ENCODE results near the gene PGF.
A peak's percentile ranks its signal among the peaks of the same experiment; 100 is the strongest.

PGF gene

GRCh38 chr14:74977901-74978385, 22.5 kb upstream of the PGF start:
- DNase-seq: no peak

DNA sequence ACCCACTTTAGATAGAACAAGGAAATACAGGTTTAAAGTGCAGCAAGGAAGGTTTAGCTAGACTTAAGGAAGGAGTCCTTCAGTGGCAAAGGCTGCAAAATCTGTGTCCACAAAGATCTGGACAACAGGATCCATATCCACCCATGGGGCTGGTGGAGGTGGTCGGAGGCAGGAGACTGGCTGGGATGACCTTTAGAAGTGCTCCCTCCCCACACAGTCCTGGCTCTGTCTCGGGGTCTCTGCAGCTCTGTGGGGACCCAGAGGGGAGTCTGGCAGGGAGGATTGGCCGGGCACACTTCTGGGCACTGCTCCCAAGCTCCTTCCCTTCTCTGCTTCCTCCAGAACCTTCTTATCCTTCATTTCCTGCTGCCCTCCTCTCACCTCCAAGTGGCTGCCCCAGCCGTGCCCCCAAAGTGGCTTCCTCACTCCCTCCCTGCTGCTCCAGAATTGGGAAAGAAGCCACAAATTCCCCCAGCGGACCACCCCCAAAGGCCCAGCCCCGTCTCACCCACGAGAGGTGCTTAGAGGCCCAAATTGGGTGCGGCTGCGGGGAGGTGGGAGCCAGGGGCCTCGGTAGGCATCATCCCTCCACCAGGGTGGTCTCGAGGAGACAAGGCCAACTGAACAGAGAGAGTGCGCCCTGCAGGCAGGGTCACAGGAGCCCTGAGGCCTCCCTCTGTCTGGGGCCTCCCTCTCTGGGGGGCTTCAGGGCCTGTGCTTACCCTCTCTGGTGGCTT, 21.9 kb upstream of the PGF start:
- no peak for DNase-seq

- no peak for DNase-seq
Observed at GRCh38 chr14:74976264-74977113, 21.1 kb upstream of the PGF start.

- DNase-seq: no peak
Observed at GRCh38 chr14:74975059-74975810, 19.8 kb upstream of the PGF start.

GRCh38 chr14:74974364-74975058, 19.1 kb upstream of the PGF start:
- no peak for DNase-seq

DNA sequence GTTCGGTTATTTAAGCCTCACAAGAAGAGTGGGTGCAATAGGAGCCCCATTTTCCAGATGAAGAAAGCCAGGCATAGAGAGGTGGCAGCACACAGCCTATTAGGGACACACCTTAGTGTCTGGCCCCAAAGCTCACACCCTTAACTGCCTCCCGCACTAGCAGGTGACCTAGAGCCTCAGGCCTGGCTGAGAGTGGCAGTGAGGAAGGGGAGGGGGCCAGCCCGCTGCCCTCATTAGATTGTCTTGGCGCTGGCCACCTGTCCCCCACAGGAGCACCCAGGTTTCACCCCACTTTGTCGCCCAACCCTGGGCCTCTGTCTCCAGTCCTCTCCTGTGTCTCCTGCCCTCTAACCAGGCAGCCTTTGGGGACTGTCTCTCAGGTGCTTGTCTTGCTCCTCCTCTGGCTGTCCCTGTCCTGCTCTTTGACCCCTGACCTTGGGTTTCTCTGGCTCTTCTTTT, 18.5 kb upstream of the PGF start:
- no peak for DNase-seq

DNA sequence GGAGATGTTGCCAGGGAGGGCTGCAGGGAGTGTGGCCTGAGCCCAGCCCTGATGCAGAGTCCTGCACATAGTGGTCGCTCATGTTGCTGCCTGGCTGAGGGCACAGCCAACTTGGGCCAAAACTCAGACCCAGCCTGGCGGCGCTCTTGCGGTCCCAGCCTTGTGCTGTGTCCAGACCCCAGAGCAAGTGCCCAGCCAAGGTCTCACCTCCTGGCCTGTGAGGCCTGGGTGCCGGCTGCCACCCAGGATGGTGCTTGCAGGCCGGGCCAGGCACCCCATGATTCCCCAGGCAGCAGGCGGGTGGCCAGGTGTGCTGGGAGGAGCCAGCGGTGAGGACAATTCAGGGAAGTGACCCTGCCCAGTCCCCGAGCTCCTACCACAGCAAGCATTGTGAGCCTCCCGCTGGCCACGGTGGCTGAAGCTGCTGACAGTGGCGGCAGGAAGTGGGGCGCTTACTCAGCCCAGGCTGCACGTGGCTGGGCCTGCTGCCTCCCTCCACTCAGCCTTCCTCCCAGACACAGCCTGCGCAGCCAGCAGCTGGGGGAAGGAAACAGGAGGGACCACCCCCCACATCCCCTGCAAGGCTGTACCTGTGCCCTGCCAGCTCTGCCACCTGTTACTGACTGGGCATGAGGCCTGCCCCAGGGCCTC, 17.7 kb upstream of the PGF start:
- peak; percentile 8 to 20 for DNase-seq

DNA sequence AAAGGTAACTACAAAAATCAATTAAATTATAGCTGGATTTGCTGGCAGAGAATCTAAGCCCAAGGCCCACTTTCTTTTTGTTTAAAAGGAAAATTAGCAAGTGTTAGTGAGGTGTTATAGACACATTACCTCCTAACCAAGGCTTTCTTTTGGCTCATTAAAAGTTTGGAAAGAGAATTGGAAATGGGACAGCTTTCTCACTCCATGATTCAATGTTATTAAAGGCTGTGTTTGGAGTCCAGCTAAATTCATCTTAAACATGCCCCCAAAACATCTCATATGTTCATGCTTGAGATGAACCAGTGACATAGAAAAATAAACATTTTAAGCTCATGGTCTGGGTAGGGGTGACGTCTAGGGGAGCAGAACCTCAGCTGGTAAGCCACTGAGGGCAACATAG, 13.4 kb upstream of the PGF start:
- DNase-seq: no peak

DNA sequence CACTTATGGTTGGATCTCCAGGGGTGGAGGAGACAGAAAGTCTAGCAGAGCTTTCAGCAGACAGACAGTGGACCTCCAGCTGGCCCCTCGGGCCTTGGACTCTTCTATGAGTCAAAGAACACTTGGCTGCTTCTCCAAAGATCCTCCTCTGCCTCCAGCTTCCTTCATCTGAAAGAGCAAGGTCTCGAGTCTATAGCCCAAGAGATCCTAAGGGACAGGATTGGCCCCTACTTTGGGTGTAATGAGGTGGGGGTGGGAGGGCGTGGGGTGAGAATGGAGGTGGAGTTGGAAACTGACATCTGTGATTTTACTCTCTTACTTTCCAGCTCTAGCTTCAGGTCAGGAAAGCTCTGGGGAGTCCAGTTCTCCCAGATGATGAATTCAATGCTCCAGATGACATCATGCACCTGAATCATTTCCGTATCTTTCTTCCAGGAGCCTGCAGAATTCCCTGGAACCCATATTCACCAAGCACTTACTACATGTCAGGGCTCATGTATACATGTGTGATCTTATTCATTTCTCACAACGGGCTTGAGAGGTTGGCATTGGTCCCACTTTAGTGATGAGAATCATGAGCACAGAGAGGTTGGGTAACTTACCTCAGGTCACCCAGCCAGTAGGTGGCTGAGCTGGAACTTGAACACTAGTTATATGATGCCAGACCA, 10.2 kb upstream of the PGF start:
- DNase-seq: no peak

DNA sequence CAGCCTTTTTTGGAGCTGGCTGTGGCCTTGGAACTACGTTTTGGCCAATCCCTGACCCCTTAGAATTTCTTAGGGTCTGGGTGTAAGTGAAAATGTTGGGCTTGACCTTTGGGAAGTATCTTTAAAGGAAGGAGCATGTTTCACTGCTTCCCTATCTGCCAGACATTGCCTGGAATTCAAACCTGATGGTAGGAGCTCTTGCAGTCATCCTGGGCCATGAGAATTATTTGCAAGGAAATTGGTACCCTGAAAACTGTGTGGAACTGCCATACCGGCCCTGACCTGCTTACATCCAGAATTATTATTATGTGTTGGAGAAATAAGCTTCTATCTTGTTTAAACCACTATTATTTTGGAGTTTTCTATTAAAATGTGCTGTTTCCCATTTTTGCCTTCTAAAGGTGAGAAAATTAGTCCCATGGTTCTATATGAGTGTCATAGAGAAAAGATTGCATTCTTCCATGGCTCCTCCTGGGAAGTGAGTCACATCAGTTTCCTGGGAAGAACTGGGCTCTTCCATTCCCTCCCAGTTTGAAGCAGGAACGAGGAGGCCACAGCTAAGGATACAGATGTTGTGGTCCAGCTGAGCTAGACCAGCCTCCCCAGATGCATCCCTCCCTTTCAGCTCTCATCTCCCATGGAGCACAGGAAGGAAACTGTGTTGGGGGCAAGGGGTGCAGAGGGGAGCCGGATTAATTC, 9.5 kb upstream of the PGF start:
- DNase-seq: no peak

- DNase-seq: no peak
Observed at GRCh38 chr14:74963705-74964271, 8.4 kb upstream of the PGF start.

DNA sequence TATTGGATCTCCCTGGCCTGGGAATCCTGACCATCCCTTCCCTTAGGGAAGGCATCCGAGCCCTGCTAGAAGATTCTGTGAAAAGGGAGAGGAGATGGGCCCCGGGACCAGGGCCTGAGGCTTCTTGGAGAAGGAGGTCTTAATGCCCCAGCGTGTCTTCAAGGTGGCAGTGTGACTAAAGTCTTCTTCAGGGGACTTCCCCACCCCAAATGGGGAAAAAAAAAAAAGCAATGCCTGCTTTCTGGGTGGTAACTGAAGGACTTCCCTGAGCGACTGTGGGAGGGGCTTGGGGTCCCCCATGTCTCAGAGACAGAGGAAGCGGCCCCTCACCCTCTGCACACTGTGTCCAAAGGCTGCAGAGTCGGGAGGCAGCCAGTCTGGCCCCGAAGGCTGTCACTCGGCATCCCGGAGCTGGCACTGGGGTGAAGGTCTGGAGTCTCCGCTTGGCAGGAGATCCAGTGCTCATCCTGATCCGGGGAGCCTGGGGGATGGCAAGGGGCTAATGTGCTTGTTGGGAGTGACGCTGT, 7.8 kb upstream of the PGF start:
- no peak for DNase-seq

GRCh38 chr14:74962493-74962892, 7.1 kb upstream of the PGF start:
- no peak for DNase-seq

- no peak for DNase-seq
Observed at GRCh38 chr14:74962046-74962445, 6.6 kb upstream of the PGF start.

DNA sequence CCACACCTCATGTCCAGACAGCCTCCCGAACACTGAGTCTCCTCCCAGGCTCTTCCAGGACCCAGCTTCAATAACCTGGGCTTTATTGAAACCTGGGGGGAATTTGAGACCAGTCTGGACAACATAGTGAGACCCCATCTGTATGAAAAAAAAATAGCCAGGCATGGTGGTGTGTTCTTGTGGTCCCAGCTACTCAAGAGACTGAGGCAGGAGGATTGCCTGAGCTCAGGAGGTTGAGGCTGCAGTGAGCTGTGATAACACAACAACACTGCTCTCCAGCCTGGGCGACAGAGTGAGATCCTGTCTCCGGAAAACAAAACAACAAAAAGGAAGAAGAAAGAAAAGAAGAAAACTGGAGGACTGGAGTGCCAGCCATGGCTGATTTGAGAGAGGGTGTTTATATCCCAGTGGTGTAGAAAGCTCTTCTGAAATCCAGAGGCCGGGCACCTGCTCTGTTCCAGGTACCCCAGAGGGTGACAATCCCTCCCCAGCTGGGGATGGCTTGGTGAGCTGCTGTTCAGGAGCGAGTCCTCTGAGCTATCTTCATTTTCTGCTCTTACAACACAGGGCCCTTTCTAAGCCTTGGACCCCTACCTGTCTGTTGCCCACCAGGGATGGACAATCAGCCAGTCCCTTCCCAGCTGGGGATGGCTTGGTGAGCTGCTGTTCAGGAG, 6.0 kb upstream of the PGF start:
- no peak for DNase-seq

DNA sequence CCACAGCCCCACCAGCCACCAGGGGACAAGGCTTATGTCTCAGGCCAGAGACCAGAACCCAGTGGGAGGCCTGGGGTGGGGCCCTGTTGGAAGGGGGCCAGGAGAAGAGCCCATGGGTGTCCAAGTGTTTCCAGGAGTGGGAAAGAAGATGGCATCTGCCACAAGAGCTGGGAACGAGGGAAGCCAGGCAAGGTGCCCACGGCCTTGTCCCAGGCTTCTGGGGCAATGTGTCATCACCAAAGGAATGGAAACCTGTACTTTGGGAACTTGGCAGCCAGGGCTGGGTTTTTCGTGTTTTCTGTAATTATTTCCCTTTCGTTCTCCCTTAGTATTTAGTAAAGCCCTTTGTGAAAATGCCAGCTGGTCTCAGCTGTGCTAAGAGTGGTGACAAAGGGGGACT, 5.3 kb upstream of the PGF start:
- no peak for DNase-seq

DNA sequence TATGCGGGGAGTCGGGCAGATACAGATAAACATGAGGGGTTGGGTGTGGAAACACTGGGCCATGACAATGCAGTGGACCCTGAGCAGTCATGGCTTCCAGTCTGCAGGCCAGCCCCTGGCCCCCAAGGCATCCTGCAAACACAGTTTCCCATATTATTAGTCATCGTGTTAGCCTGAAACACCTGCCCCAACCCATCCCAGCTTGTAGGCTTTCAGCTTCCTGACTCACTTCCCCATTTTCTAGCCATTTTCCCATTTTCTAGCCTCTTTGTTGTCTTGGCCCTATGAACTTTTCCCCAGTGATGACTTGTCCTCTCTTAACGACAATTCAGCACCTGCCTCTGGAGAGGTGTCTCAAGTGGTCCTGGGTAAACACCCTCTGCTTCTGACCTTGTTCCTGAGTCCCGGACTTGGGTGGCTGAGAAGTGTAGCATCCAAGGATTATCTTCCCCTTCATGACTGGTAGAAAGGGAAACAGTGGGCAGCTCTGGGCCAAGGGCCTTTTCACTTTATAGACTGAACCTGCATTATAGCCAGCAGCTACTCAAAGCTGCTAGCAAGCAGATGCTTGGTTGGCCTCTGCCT, 4.3 kb upstream of the PGF start:
- no peak for DNase-seq

GRCh38 chr14:74956280-74957072, 1.1 kb upstream of the PGF start:
- DNase-seq: no peak

DNA sequence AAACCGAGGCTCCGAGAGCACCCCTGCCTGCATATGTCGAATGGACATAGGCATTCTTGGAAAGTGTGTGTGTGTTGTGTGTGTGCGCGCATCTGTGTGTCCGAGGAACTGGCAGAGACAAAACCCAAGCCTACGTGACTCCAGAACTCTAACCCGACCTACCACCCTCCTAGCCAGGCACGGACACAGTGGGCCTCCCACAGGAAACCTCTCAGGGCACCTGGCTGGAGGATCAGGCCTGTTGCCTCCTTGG, 556 bp upstream of the PGF start:
- DNase-seq: no peak
